SK-N-SH treated with all-trans-retinoic acid at 6 μM for 48 hours (cell line): Measurements from ENCODE around the gene PRDM15.

ENCODE experiments used
- ATAC-seq: fragments of 200-7000 bp; cut with Tn5 transposase; 3 replicates; pipeline ENCODE4 v1.9.1; 2020; ENCODE audit warnings: mild to moderate bottlenecking, moderate library complexity
- ARNTL ChIP-seq: fragments of 450-650 bp; formaldehyde crosslinking; IDR thresholded peaks from 2 replicates; pipeline ENCODE4 v1.5.0; 2020; ENCODE audit warnings: low read depth, mild to moderate bottlenecking, moderate library complexity, borderline replicate concordance
- BACH2 ChIP-seq: fragments of 250-450 bp; sonication (Bioruptor Pico); IDR thresholded peaks from 2 replicates; pipeline ENCODE4 v1.9.0; 2021; ENCODE audit warnings: mild to moderate bottlenecking, borderline replicate concordance
- CSDC2 ChIP-seq: fragments of 250-450 bp; sonication (Bioruptor Pico); IDR thresholded peaks from 2 replicates; pipeline ENCODE4 v1.5.0; 2020; ENCODE audit warnings: mild to moderate bottlenecking, moderate library complexity
- CSRNP3 ChIP-seq: fragments of 250-450 bp; sonication (Bioruptor Pico); IDR thresholded peaks from 2 replicates; pipeline ENCODE4 v1.5.1; 2021; ENCODE audit warnings: mild to moderate bottlenecking, moderate library complexity
- ESRRG ChIP-seq: fragments of 250-450 bp; sonication (Bioruptor Pico); IDR thresholded peaks from 2 replicates; pipeline ENCODE4 v1.6.1; 2021; ENCODE audit warnings: mild to moderate bottlenecking
- GLIS3 ChIP-seq: fragments of 250-450 bp; sonication (Bioruptor Pico); IDR thresholded peaks from 2 replicates; pipeline ENCODE4 v1.5.0; 2020; ENCODE audit warnings: mild to moderate bottlenecking, moderate library complexity
- ISL1 ChIP-seq: fragments of 250-450 bp; sonication (Bioruptor Pico); IDR thresholded peaks from 2 replicates; pipeline ENCODE4 v2.1.2; 2022; ENCODE audit warnings: mild to moderate bottlenecking, moderate library complexity
- OSR1 ChIP-seq: fragments of 250-450 bp; sonication (Bioruptor Pico); IDR thresholded peaks from 2 replicates; pipeline ENCODE4 v1.8.0; 2022; ENCODE audit warnings: moderate library complexity, mild to moderate bottlenecking, inconsistent platforms
- PPARA ChIP-seq: fragments of 250-450 bp; sonication (Bioruptor Pico); IDR thresholded peaks from 2 replicates; pipeline ENCODE4 v1.5.0; 2020; ENCODE audit warnings: mild to moderate bottlenecking, borderline replicate concordance
- RARB ChIP-seq: fragments of 250-450 bp; sonication (Bioruptor Pico); IDR thresholded peaks from 2 replicates; pipeline ENCODE4 v1.8.0; 2021; ENCODE audit warnings: mild to moderate bottlenecking, moderate library complexity
- TCF4 ChIP-seq: fragments of 250-450 bp; sonication (Bioruptor Pico); IDR thresholded peaks from 2 replicates; pipeline ENCODE4 v1.8.0; 2021; ENCODE audit warnings: mild to moderate bottlenecking, moderate library complexity, borderline replicate concordance
- TOX ChIP-seq: fragments of 250-450 bp; sonication (Bioruptor Pico); IDR thresholded peaks from 2 replicates; pipeline ENCODE4 v1.8.0; 2021; ENCODE audit warnings: mild to moderate bottlenecking, moderate library complexity, borderline replicate concordance
- ZC3H10 ChIP-seq: fragments of 250-450 bp; sonication (Bioruptor Pico); IDR thresholded peaks from 2 replicates; pipeline ENCODE4 v1.5.1; 2021; ENCODE audit warnings: mild to moderate bottlenecking, moderate library complexity
- ZFP3 ChIP-seq: fragments of 250-450 bp; sonication (Bioruptor Pico); IDR thresholded peaks from 2 replicates; pipeline ENCODE4 v1.5.0; 2020; ENCODE audit warnings: mild to moderate bottlenecking, moderate library complexity
- ZFP30 ChIP-seq: fragments of 450-650 bp; formaldehyde crosslinking; IDR thresholded peaks from 2 replicates; pipeline ENCODE4 v1.5.0; 2022; ENCODE audit warnings: mild to moderate bottlenecking, moderate library complexity
- ZNF565 ChIP-seq: fragments of 450-650 bp; formaldehyde crosslinking; conservative IDR thresholded peaks from 2 replicates; pipeline ENCODE4 v1.5.0; 2020; ENCODE audit warnings: low read depth, mild to moderate bottlenecking, moderate library complexity
- ZNF70 ChIP-seq: fragments of 450-650 bp; formaldehyde crosslinking; IDR thresholded peaks from 2 replicates; pipeline ENCODE4 v1.5.0; 2020; ENCODE audit warnings: mild to moderate bottlenecking, moderate library complexity
- TF ChIP-seq, protein P1 (sequence below): fragments of 250-450 bp; sonication (Bioruptor Pico); IDR thresholded peaks from 2 replicates; pipeline ENCODE4 v1.8.0; 2020; ENCODE audit warnings: mild to moderate bottlenecking, moderate library complexity, borderline replicate concordance
- TF ChIP-seq, protein P2 (sequence below): fragments of 250-450 bp; sonication (Bioruptor Pico); IDR thresholded peaks from 2 replicates; pipeline ENCODE4 v1.5.0; 2020; ENCODE audit warnings: mild to moderate bottlenecking, moderate library complexity
- TF ChIP-seq, protein P3 (sequence below): fragments of 250-450 bp; sonication (Bioruptor Pico); IDR thresholded peaks from 2 replicates; pipeline ENCODE4 v1.5.1; 2020; ENCODE audit warnings: low read depth, mild to moderate bottlenecking, moderate library complexity

The PRDM15 gene

DNA sequence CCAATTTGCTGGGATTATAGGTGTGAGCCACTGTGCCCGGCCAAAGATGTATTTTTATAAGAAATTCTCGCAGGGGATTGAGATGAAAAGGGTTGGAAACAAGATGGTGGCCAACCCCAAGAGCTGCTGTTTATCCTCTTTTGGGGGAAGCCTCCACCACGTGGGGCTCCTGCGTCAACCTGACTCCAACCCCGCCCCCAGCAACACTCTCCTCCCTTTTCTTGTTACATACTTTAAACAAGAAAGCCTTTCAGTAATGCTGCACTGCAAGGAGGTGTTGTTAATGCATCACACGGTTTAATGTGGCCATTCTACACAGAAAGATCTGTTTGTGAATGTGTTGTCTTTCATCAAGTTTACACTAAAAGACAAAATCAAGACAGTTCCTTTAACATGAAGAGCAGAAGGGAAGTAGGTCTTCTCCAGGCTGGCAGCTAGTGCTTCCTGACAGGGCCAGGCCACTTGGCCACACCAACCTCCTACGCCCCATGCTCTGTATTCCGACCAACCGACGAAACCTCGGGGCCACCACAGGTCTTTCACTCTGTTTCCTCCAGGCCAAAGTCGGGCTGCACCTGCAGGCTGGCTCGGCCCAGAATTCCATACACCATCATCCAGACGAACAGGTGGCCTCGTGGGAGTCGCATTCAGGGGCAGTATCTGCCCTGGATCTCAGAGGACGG is 48.7 kb upstream of the PRDM15 start:
- TF ChIP-seq ISL1 (CRISPR knock-in tag) (no peak), ZC3H10 (no peak), TCF4 (CRISPR knock-in tag) (no peak), ZNF565 (no peak)
- TF ChIP-seq, protein P1, sequence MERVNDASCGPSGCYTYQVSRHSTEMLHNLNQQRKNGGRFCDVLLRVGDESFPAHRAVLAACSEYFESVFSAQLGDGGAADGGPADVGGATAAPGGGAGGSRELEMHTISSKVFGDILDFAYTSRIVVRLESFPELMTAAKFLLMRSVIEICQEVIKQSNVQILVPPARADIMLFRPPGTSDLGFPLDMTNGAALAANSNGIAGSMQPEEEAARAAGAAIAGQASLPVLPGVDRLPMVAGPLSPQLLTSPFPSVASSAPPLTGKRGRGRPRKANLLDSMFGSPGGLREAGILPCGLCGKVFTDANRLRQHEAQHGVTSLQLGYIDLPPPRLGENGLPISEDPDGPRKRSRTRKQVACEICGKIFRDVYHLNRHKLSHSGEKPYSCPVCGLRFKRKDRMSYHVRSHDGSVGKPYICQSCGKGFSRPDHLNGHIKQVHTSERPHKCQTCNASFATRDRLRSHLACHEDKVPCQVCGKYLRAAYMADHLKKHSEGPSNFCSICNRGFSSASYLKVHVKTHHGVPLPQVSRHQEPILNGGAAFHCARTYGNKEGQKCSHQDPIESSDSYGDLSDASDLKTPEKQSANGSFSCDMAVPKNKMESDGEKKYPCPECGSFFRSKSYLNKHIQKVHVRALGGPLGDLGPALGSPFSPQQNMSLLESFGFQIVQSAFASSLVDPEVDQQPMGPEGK (CRISPR knock-in tag), result no peak
- no peak for ATAC-seq

DNA sequence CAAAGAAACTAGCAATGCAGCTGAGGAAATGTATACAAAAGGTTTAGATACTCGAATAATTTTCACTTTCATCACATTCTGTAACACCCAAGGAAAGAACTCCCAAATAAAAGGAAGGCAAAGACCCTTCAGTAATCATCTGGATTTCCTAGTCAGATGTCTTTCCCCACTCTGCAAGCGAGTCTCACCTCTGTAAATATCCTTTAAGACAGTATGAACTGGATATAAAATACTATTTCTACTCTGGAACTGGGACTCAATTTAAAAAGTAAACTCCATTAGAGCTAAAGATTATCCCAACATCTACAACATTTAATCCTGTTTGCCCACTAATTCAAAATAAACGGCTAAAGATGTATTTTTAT is 47.6 kb upstream of the PRDM15 start:
- no peak for ATAC-seq
- TF ChIP-seq OSR1 (CRISPR knock-in tag) (no peak), ZFP3 (CRISPR knock-in tag) (no peak), GLIS3 (CRISPR knock-in tag) (no peak), TCF4 (CRISPR knock-in tag) (no peak), ZFP30 (CRISPR knock-in tag) (no peak), ZNF565 (no peak), ESRRG (CRISPR knock-in tag) (no peak), ZNF70 (no peak), BACH2 (CRISPR knock-in tag) (no peak), TOX (CRISPR knock-in tag) (no peak), PPARA (CRISPR knock-in tag) (no peak), ZC3H10 (no peak), CSDC2 (no peak), RARB (no peak)
- TF ChIP-seq, protein P2, sequence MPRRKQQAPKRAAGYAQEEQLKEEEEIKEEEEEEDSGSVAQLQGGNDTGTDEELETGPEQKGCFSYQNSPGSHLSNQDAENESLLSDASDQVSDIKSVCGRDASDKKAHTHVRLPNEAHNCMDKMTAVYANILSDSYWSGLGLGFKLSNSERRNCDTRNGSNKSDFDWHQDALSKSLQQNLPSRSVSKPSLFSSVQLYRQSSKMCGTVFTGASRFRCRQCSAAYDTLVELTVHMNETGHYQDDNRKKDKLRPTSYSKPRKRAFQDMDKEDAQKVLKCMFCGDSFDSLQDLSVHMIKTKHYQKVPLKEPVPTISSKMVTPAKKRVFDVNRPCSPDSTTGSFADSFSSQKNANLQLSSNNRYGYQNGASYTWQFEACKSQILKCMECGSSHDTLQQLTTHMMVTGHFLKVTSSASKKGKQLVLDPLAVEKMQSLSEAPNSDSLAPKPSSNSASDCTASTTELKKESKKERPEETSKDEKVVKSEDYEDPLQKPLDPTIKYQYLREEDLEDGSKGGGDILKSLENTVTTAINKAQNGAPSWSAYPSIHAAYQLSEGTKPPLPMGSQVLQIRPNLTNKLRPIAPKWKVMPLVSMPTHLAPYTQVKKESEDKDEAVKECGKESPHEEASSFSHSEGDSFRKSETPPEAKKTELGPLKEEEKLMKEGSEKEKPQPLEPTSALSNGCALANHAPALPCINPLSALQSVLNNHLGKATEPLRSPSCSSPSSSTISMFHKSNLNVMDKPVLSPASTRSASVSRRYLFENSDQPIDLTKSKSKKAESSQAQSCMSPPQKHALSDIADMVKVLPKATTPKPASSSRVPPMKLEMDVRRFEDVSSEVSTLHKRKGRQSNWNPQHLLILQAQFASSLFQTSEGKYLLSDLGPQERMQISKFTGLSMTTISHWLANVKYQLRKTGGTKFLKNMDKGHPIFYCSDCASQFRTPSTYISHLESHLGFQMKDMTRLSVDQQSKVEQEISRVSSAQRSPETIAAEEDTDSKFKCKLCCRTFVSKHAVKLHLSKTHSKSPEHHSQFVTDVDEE (CRISPR knock-in tag), result no peak

DNA sequence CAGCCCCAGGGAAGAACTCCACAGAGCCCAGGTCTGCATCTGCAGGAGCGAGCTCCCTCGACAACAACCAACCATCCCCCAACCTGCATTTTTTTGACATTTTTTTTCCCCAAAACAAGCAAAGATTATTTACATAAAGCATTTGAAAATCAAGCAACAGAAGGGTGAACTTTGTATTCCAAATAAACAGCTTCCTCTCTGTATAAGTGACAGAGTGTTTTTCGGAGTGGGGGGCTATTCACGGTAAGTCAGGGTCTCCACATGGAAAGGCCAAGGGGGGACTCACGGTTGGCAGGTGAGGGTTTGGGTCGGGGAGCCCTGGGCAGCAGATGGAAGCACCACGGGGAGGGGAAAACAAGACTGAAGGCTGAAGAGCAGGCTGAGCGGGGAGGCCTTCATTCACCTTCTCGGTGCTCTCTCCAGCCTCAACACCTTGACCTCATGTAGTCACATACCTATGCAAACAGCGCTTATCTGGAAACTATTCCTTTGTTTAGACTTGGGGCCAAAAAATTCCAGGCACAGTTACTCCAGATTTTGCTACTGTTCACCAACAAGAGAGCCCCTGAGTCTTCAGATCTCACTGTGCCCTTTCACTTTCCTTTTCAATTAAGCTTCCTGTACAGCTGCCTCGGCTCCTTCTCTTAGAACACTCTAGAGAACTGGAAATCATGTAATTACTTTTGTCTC is 47.1 kb upstream of the PRDM15 start:
- TF ChIP-seq TCF4 (CRISPR knock-in tag) (no peak), CSRNP3 (no peak), ZNF70 (no peak), GLIS3 (CRISPR knock-in tag) (no peak), PPARA (CRISPR knock-in tag) (no peak), BACH2 (CRISPR knock-in tag) (no peak)
- TF ChIP-seq, protein P2 (CRISPR knock-in tag), result no peak
- ATAC-seq, result peak; percentile 76

- ATAC-seq, result no peak
- TF ChIP-seq, protein P3, sequence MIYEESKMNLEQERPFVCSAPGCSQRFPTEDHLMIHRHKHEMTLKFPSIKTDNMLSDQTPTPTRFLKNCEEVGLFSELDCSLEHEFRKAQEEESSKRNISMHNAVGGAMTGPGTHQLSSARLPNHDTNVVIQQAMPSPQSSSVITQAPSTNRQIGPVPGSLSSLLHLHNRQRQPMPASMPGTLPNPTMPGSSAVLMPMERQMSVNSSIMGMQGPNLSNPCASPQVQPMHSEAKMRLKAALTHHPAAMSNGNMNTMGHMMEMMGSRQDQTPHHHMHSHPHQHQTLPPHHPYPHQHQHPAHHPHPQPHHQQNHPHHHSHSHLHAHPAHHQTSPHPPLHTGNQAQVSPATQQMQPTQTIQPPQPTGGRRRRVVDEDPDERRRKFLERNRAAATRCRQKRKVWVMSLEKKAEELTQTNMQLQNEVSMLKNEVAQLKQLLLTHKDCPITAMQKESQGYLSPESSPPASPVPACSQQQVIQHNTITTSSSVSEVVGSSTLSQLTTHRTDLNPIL (CRISPR knock-in tag), result no peak
- TF ChIP-seq CSRNP3, result no peak
- no peak for TF ChIP-seq RARB
- no peak for TF ChIP-seq ZFP30 (CRISPR knock-in tag)
- TF ChIP-seq GLIS3 (CRISPR knock-in tag), result no peak
- TF ChIP-seq TOX (CRISPR knock-in tag), result no peak
- TF ChIP-seq ARNTL (CRISPR knock-in tag), result no peak
- TF ChIP-seq PPARA (CRISPR knock-in tag), result no peak
- TF ChIP-seq ZNF70, result no peak
- TF ChIP-seq CSDC2, result no peak
- TF ChIP-seq TCF4 (CRISPR knock-in tag), result no peak
- TF ChIP-seq OSR1 (CRISPR knock-in tag), result no peak
- no peak for TF ChIP-seq ZFP3 (CRISPR knock-in tag)
- no peak for TF ChIP-seq BACH2 (CRISPR knock-in tag)
- no peak for TF ChIP-seq ESRRG (CRISPR knock-in tag)
Observed at GRCh38 chr21:41925767-41926116, 46.6 kb upstream of the PRDM15 start.
